Fibroblast of skin of scalp (primary cell): Measurements from ENCODE around the gene SEMA3A.
"Not testable (repeated sequence)": the region's sequence is repeated elsewhere in the genome, so short reads cannot be mapped to it uniquely, and the experiment has no call there.

Experiments used
- DNase-seq: peaks from one replicate; pipeline ENCODE4 v3.0.0-alpha.2; 2013

Gene SEMA3A

GRCh38 chr7:84108787-84109186 lies 85.8 kb downstream of the SEMA3A start:
- DNase-seq, result no peak

GRCh38 chr7:84108119-84108518 lies 86.5 kb downstream of the SEMA3A start:
- DNase-seq, result no peak

GRCh38 chr7:84107259-84107658 lies 87.3 kb downstream of the SEMA3A start:
- DNase-seq, result no peak

GRCh38 chr7:84106291-84106690 lies 88.3 kb downstream of the SEMA3A start:
- DNase-seq, result no peak

- peak; percentile 65 for DNase-seq
Observed at GRCh38 chr7:84105586-84105985, 89.0 kb downstream of the SEMA3A start.

- DNase-seq, result no peak
Observed at GRCh38 chr7:84104826-84105225, 89.8 kb downstream of the SEMA3A start.

GRCh38 chr7:84102213-84102612 lies 92.4 kb downstream of the SEMA3A start:
- peak; percentile 35 for DNase-seq

GRCh38 chr7:84100866-84101265 lies 93.7 kb downstream of the SEMA3A start:
- peak; percentile 37 for DNase-seq

- no peak for DNase-seq
Observed at GRCh38 chr7:84095971-84096370, 98.6 kb downstream of the SEMA3A start.

GRCh38 chr7:84092207-84092606 lies 102.4 kb downstream of the SEMA3A start:
- DNase-seq, result no peak

- DNase-seq, result no peak
Observed at GRCh38 chr7:84091318-84091717, 103.3 kb downstream of the SEMA3A start.

GRCh38 chr7:84088802-84089201 lies 105.8 kb downstream of the SEMA3A start:
- no peak for DNase-seq

- DNase-seq, result no peak
Observed at GRCh38 chr7:84085998-84086397, 108.6 kb downstream of the SEMA3A start.

- peak; percentile 21 for DNase-seq
Observed at GRCh38 chr7:84085147-84085546, 109.4 kb downstream of the SEMA3A start.

GRCh38 chr7:84083846-84084245 lies 110.7 kb downstream of the SEMA3A start:
- DNase-seq, result no peak

GRCh38 chr7:84081973-84082522 lies 112.5 kb downstream of the SEMA3A start:
- no peak for DNase-seq

GRCh38 chr7:84077336-84077735 lies 117.3 kb downstream of the SEMA3A start:
- no peak for DNase-seq

- no peak for DNase-seq
Observed at GRCh38 chr7:84076219-84076618, 118.4 kb downstream of the SEMA3A start.

- DNase-seq, result peak; percentile 28
Observed at GRCh38 chr7:84073186-84073875, 121.3 kb downstream of the SEMA3A start.

GRCh38 chr7:84070770-84071169 lies 123.8 kb downstream of the SEMA3A start:
- DNase-seq, result no peak

- DNase-seq, result no peak
Observed at GRCh38 chr7:84069999-84070500, 124.5 kb downstream of the SEMA3A start.

- DNase-seq, result no peak
Observed at GRCh38 chr7:84069033-84069432, 125.6 kb downstream of the SEMA3A start.

GRCh38 chr7:84062489-84062901 lies 132.1 kb downstream of the SEMA3A start:
- not testable (repeated sequence) for DNase-seq

GRCh38 chr7:84060760-84061261 lies 133.8 kb downstream of the SEMA3A start:
- peak; percentile 15 for DNase-seq
